Tibial nerve (tissue), 4 donors: ENCODE results near the gene SLC25A13.

ENCODE experiments used
- EP300 ChIP-seq, 2 donors: sonication (generic); formaldehyde crosslinking; IDR thresholded peaks; one replicate each; pipeline ENCODE4 v1.6.1; 2017; ENCODE audit warnings: antibody characterized with exemption in 2 of 2, mild to moderate bottlenecking in 1 of 2
- TF ChIP-seq, protein P1 (sequence below), 5 experiments: fragments of 200-600 bp in 3 of 5; fragments of 450-650 bp in 2 of 5; sonication (generic) in 3 of 5; IDR thresholded peaks; one replicate each; pipeline ENCODE4 v1.5.1; 2016 to 2019; ENCODE audit warnings: antibody characterized with exemption in 5 of 5, mild to moderate bottlenecking in 3 of 5, moderate library complexity in 2 of 5

GRCh38 chr7:96196676-96197075, 125.2 kb downstream of the SLC25A13 start:
- TF ChIP-seq, protein P1, sequence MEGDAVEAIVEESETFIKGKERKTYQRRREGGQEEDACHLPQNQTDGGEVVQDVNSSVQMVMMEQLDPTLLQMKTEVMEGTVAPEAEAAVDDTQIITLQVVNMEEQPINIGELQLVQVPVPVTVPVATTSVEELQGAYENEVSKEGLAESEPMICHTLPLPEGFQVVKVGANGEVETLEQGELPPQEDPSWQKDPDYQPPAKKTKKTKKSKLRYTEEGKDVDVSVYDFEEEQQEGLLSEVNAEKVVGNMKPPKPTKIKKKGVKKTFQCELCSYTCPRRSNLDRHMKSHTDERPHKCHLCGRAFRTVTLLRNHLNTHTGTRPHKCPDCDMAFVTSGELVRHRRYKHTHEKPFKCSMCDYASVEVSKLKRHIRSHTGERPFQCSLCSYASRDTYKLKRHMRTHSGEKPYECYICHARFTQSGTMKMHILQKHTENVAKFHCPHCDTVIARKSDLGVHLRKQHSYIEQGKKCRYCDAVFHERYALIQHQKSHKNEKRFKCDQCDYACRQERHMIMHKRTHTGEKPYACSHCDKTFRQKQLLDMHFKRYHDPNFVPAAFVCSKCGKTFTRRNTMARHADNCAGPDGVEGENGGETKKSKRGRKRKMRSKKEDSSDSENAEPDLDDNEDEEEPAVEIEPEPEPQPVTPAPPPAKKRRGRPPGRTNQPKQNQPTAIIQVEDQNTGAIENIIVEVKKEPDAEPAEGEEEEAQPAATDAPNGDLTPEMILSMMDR (IDR thresholded peaks at IDR 0.05) = no peak
- no peak for TF ChIP-seq EP300 (IDR thresholded peaks at IDR 0.05)
